ENCODE measurements around the gene BCO2. TPM values are rescaled to one million over a fixed set of nuclear protein-coding genes. Genes with fewer than 3 reads are reported as not detected.

Gene BCO2, protein sequence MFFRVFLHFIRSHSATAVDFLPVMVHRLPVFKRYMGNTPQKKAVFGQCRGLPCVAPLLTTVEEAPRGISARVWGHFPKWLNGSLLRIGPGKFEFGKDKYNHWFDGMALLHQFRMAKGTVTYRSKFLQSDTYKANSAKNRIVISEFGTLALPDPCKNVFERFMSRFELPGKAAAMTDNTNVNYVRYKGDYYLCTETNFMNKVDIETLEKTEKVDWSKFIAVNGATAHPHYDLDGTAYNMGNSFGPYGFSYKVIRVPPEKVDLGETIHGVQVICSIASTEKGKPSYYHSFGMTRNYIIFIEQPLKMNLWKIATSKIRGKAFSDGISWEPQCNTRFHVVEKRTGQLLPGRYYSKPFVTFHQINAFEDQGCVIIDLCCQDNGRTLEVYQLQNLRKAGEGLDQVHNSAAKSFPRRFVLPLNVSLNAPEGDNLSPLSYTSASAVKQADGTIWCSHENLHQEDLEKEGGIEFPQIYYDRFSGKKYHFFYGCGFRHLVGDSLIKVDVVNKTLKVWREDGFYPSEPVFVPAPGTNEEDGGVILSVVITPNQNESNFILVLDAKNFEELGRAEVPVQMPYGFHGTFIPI
- 1.4 TPM for total RNA-seq
- polyA plus RNA-seq = 5.5 TPM
- long read RNA-seq, donor 1 = 0 reads
- long read RNA-seq, donor 2 = 0 reads
- long read RNA-seq, donor 3, partial matches to known transcripts = 0 of 2 reads
- long read RNA-seq, donor 3, other reads (novel, unspliced or antisense) = 0 of 2 reads
- long read RNA-seq, donor 4 = 0 reads
- long read RNA-seq, donor 5 = 0 reads
- long read RNA-seq, donor 6 = 0 reads
- long read RNA-seq, donor 7 = 0 reads
- long read RNA-seq, donor 8 = 0 reads
- long read RNA-seq, donor 9 = 0 reads
- long read RNA-seq, donor 10 = 0 reads

DNA sequence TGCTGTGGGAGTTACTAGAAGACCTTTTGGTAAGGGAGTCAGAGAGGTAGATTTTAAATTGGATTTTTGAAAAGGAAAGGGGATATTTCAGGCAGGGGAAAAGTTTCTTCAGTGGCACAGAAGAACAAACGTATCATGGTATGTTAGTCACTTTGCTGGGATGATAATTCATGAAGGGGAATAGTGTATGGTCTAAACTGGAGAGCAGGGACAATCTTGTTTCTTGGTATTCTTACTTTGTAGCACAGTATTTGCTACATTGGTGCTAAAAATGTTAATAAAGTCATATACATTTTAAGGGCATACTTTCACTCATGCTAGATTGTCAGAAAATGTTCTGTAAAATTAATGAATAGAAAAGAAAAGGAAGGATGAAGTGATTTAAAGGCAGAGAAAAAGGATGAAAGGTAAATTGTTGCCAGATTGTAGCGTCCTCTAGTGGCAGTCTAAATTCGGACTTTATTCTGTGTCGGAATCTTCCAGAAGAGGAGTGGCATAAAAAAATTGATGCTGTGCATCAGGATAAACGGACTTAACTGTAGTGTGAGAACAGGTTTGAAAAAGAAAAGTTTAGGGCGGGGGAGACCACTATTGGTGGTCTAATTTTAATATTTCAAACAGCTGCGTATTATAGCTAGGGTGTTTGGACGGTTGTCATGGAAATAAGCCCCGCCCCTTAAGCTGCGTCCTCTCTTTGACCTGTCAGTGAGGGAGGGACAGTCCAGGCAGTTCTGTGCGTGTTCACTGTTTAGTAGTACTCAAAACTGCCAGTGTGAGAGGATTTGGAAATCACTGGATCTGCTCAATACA is at the start of gene BCO2:
TSS of gene BCO2 (plus strand) at position 724 of the 810 bp plus-strand sequence. CDS start 90 bp downstream, outside the sequence.
- H3K36me3 ChIP-seq (ENCODE audit: control insufficient read depth in 2 of 2, insufficient read depth in 2 of 2, low read length in 1 of 2) = no peaks in the 10 kb centered on the region
- no peaks in the 10 kb centered on the region for H3K4me1 ChIP-seq (ENCODE audit: control insufficient read depth in 2 of 2, insufficient read depth in 2 of 2, low read length in 2 of 2)
- WGBS = 13% methylated on average over 11 of the region's 11 CpGs
- H3K9me3 ChIP-seq (ENCODE audit: control insufficient read depth in 2 of 2, insufficient read depth in 1 of 2, low read length in 1 of 2) = no peaks in the 10 kb centered on the region
- no peak within 1 kb of the TSS for H3K4me3 ChIP-seq (ENCODE audit: low read length in 2 of 2)
- peak in 7 of 9 donors; percentile 4 to 37 (median 9) for DNase-seq (ENCODE audit: low read depth in 6 of 9, low spot score in 9 of 9)
- H3K27ac ChIP-seq (ENCODE audit: low read depth in 1 of 2, low read length in 1 of 2) = no peak within 1 kb of the TSS
- H3K27me3 ChIP-seq (ENCODE audit: control insufficient read depth in 2 of 2, insufficient read depth in 1 of 2, low read length in 1 of 2) = no peaks in the 10 kb centered on the region

DNA sequence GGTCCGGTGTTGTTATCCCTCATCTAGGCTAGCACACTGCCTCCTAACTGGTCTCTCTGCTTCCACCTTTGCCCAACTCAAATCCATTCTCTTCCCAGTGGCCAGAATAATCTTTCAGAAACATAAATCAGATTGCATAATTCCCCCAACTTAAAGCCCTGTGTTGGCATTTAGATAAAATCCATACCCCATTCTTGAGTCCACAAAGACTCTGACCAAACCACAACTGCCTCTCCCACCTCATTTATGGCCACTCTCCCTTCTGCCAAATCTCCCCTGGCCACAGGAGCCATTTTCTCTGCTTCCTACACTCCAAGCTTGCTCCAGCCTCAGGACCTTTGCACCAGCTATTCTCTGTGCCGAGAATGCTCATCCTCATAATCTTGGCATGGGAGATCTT is 48.3 kb upstream of the BCO2 start:
- Histone ChIP-seq H3K27me3 (ENCODE audit: control insufficient read depth in 2 of 2, insufficient read depth in 1 of 2, low read length in 1 of 2) (no peaks in the 10 kb centered on the region), H3K27ac (ENCODE audit: low read depth in 1 of 2, low read length in 1 of 2) (no peak overlapping the region), H3K4me3 (ENCODE audit: low read length in 2 of 2) (no peak overlapping the region), H3K9me3 (ENCODE audit: control insufficient read depth in 2 of 2, insufficient read depth in 1 of 2, low read length in 1 of 2) (no peaks in the 10 kb centered on the region), H3K36me3 (ENCODE audit: control insufficient read depth in 2 of 2, insufficient read depth in 2 of 2, low read length in 1 of 2) (no peaks in the 10 kb centered on the region), H3K4me1 (ENCODE audit: control insufficient read depth in 2 of 2, insufficient read depth in 2 of 2, low read length in 2 of 2) (no peaks in the 10 kb centered on the region)
- 98% methylated on average over 2 of the region's 2 CpGs for WGBS
- no peak for DNase-seq (ENCODE audit: low read depth in 6 of 9, low spot score in 9 of 9)

DNA sequence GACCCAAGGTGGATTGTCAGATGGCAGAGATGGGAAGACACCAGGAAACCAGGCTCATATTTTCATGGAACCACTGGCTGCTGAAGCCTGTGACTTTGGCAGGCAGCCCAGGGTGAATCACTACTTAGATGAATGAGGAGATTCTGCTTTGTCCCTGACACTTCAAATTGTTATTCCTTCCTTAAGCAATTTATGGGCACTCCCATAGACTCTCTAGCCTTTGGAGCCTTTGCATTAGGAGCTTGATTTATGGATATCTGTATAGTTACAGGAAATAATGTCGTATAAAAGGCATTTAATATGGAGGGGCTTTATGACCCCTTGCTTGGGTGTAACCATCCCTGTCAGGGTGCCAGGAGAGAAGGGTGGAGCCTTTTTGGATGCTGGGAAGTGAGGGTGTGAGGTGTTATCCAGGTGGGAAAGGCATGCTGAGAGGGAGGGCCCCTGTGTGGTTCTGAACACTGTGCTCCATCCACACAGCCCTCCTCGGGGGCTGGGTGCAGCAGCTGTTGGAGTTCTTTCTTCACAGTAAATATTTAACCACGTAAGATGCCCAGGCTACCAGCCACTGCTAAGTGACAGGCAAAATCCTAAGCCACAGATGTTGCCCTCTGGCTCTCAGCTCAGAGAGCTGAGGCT is 46.7 kb upstream of the BCO2 start:
- Histone ChIP-seq H3K4me3 (ENCODE audit: low read length in 2 of 2) (no peak overlapping the region), H3K4me1 (ENCODE audit: control insufficient read depth in 2 of 2, insufficient read depth in 2 of 2, low read length in 2 of 2) (no peaks in the 10 kb centered on the region), H3K27me3 (ENCODE audit: control insufficient read depth in 2 of 2, insufficient read depth in 1 of 2, low read length in 1 of 2) (no peaks in the 10 kb centered on the region), H3K36me3 (ENCODE audit: control insufficient read depth in 2 of 2, insufficient read depth in 2 of 2, low read length in 1 of 2) (no peaks in the 10 kb centered on the region), H3K27ac (ENCODE audit: low read depth in 1 of 2, low read length in 1 of 2) (no peak overlapping the region), H3K9me3 (ENCODE audit: control insufficient read depth in 2 of 2, insufficient read depth in 1 of 2, low read length in 1 of 2) (no peaks in the 10 kb centered on the region)
- 78% methylated on average over 3 of the region's 3 CpGs for WGBS
- DNase-seq (ENCODE audit: low read depth in 6 of 9, low spot score in 9 of 9) = no peak

DNA sequence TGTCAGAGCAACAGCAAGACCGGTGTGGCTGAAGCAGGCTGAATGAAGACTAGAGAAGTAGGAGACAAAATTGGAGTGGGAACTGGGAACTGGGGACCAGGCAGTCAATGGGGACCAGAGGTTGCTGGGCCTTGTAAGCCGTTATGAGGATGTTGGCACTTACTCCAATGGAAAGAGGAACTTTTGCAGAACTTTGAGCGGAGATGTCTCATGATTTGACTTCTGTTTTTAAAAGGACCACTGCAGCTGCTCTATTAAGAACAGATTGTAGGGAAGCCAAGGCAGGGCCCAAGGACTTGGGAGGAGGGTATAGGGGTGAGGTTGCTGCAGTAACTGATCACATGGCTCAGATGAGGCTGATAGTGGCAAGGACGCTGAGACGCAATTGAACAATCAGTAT is 45.7 kb upstream of the BCO2 start:
- H3K27ac ChIP-seq (ENCODE audit: low read depth in 1 of 2, low read length in 1 of 2) = no peak overlapping the region
- DNase-seq (ENCODE audit: low read depth in 6 of 9, low spot score in 9 of 9) = peak in 1 of 9 donors; percentile 5

DNA sequence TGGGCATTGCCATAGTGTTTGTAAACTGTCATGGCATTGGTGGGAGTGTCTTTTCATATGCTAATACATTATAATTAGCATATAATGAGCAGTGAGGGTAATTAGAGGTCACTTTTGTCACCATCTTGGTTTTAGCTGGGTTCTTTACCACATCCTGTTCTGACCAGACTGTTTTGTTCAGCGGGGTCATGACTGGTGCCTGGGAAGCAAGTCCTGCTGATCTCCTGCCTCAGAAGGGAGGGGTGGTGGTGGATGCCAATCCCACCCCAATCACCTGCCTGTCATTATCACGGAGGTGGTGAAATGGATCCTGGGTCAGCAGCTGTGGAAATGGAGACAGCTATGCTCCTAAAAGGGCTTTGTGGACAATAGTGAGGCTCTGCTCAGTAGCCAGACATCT is 42.6 kb upstream of the BCO2 start:
- no peak for DNase-seq (ENCODE audit: low read depth in 6 of 9, low spot score in 9 of 9)
- Histone ChIP-seq H3K4me3 (ENCODE audit: low read length in 2 of 2) (no peak overlapping the region), H3K9me3 (ENCODE audit: control insufficient read depth in 2 of 2, insufficient read depth in 1 of 2, low read length in 1 of 2) (no peaks in the 10 kb centered on the region), H3K4me1 (ENCODE audit: control insufficient read depth in 2 of 2, insufficient read depth in 2 of 2, low read length in 2 of 2) (no peaks in the 10 kb centered on the region), H3K27ac (ENCODE audit: low read depth in 1 of 2, low read length in 1 of 2) (no peak overlapping the region), H3K27me3 (ENCODE audit: control insufficient read depth in 2 of 2, insufficient read depth in 1 of 2, low read length in 1 of 2) (no peaks in the 10 kb centered on the region), H3K36me3 (ENCODE audit: control insufficient read depth in 2 of 2, insufficient read depth in 2 of 2, low read length in 1 of 2) (no peaks in the 10 kb centered on the region)
- 75% methylated on average over 2 of the region's 2 CpGs for WGBS

More for the DNA sequence above, 45.7 kb upstream of the BCO2 start:
- H3K36me3 ChIP-seq (ENCODE audit: control insufficient read depth in 2 of 2, insufficient read depth in 2 of 2, low read length in 1 of 2) = no peaks in the 10 kb centered on the region
- no peaks in the 10 kb centered on the region for H3K27me3 ChIP-seq (ENCODE audit: control insufficient read depth in 2 of 2, insufficient read depth in 1 of 2, low read length in 1 of 2)
- no peaks in the 10 kb centered on the region for H3K9me3 ChIP-seq (ENCODE audit: control insufficient read depth in 2 of 2, insufficient read depth in 1 of 2, low read length in 1 of 2)
- H3K4me1 ChIP-seq (ENCODE audit: control insufficient read depth in 2 of 2, insufficient read depth in 2 of 2, low read length in 2 of 2) = no peaks in the 10 kb centered on the region
- WGBS = 71% methylated on average over 5 of the region's 5 CpGs
- no peak overlapping the region for H3K4me3 ChIP-seq (ENCODE audit: low read length in 2 of 2)

DNA sequence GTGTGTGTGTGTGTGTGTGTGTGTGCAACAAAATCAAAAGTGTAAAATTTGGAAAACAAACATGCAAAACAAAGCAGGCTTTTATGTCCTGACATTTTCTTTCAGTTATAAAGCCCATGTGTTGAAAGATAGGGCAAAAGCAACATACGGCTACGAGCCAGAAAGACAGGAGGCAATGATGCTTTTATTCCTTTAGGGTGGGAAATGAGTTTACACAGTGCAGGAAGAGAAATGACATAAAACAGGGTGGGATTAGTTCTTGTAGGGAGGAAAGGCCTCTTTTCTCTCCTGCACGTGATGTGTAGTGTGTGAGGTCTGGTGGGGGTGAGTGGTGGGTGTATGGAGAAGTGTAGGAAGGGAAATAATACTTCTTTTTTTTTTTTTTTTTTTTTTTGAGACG is 40.8 kb upstream of the BCO2 start:
- 98% methylated on average over 3 of the region's 4 CpGs for WGBS
- Histone ChIP-seq H3K27me3 (ENCODE audit: control insufficient read depth in 2 of 2, insufficient read depth in 1 of 2, low read length in 1 of 2) (no peaks in the 10 kb centered on the region), H3K4me3 (ENCODE audit: low read length in 2 of 2) (no peak overlapping the region), H3K27ac (ENCODE audit: low read depth in 1 of 2, low read length in 1 of 2) (no peak overlapping the region), H3K9me3 (ENCODE audit: control insufficient read depth in 2 of 2, insufficient read depth in 1 of 2, low read length in 1 of 2) (no peaks in the 10 kb centered on the region), H3K4me1 (ENCODE audit: control insufficient read depth in 2 of 2, insufficient read depth in 2 of 2, low read length in 2 of 2) (no peaks in the 10 kb centered on the region), H3K36me3 (ENCODE audit: control insufficient read depth in 2 of 2, insufficient read depth in 2 of 2, low read length in 1 of 2) (no peaks in the 10 kb centered on the region)
- no peak for DNase-seq (ENCODE audit: low read depth in 6 of 9, low spot score in 9 of 9)

DNA sequence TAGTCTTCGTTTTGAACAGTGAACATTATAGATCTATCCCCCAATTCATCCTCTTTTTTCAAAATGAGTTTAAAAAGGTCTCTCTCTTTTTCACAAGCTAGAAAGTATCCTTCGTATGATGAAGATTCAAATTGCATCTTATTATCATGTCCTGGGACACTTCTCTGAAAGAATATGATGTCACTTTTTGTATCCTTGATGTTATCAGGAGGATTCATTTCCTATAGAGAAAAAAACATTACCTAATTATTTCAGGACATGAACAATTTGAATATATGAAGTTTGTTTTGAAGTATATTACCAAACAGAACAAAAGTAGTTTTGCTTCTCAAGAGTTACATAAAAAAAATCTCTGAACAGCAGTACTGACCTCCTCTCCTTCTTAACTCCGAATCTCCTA is 31.7 kb upstream of the BCO2 start:
- H3K27me3 ChIP-seq (ENCODE audit: control insufficient read depth in 2 of 2, insufficient read depth in 1 of 2, low read length in 1 of 2) = no peaks in the 10 kb centered on the region
- 90% methylated on average over 3 of the region's 3 CpGs for WGBS
- H3K9me3 ChIP-seq (ENCODE audit: control insufficient read depth in 2 of 2, insufficient read depth in 1 of 2, low read length in 1 of 2) = no peaks in the 10 kb centered on the region
- DNase-seq (ENCODE audit: low read depth in 6 of 9, low spot score in 9 of 9) = no peak
- H3K36me3 ChIP-seq (ENCODE audit: control insufficient read depth in 2 of 2, insufficient read depth in 2 of 2, low read length in 1 of 2) = no peaks in the 10 kb centered on the region
- H3K27ac ChIP-seq (ENCODE audit: low read depth in 1 of 2, low read length in 1 of 2) = no peak overlapping the region
- H3K4me3 ChIP-seq (ENCODE audit: low read length in 2 of 2) = no peak overlapping the region
- H3K4me1 ChIP-seq (ENCODE audit: control insufficient read depth in 2 of 2, insufficient read depth in 2 of 2, low read length in 2 of 2) = no peaks in the 10 kb centered on the region

DNA sequence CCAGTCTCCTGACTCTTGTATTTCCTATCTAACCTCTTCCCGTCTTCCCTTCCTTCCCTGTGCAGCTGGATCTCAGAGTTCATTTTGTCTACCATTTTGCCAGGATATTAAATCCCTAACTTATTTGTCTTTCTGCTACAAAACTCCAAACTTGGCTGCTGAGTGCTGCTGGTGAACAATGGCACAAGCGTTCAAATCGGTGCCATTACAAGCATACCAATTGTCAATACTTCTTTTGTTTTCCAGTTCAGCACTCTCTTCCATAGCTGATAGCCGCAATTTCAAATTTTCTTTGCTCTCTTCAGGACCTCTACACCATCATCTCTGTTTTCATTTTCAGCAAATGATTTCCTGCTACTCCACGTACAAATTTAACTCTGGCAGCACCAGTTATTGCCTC is 24.8 kb upstream of the BCO2 start:
- Histone ChIP-seq H3K36me3 (ENCODE audit: control insufficient read depth in 2 of 2, insufficient read depth in 2 of 2, low read length in 1 of 2) (no peaks in the 10 kb centered on the region), H3K27ac (ENCODE audit: low read depth in 1 of 2, low read length in 1 of 2) (no peak overlapping the region), H3K27me3 (ENCODE audit: control insufficient read depth in 2 of 2, insufficient read depth in 1 of 2, low read length in 1 of 2) (no peaks in the 10 kb centered on the region), H3K4me1 (ENCODE audit: control insufficient read depth in 2 of 2, insufficient read depth in 2 of 2, low read length in 2 of 2) (no peaks in the 10 kb centered on the region), H3K4me3 (ENCODE audit: low read length in 2 of 2) (no peak overlapping the region), H3K9me3 (ENCODE audit: control insufficient read depth in 2 of 2, insufficient read depth in 1 of 2, low read length in 1 of 2) (no peaks in the 10 kb centered on the region)
- DNase-seq (ENCODE audit: low read depth in 6 of 9, low spot score in 9 of 9) = no peak
- 94% methylated on average over 5 of the region's 5 CpGs for WGBS

All from thymus (tissue), 14 donors.